ENCODE measurements around the gene OR2S2. TPM values are rescaled to one million over a fixed set of nuclear protein-coding genes. Genes with fewer than 3 reads are reported as not detected.

OR2S2 gene
- total RNA-seq, 2 experiments from 2014 or later = not detected

Other genes with a start within 250 kb of the OR2S2 start
- gene TLN1, start 226.0 kb downstream of the OR2S2 start, total RNA-seq = 100 to 1,000 TPM; 448 to 450 TPM
- gene CREB3, start 225.5 kb downstream of the OR2S2 start, total RNA-seq = 10 to 100 TPM; 21.6 to 21.7 TPM
- gene GBA2, start 208.9 kb downstream of the OR2S2 start, total RNA-seq = 10 to 100 TPM; 52.6 to 56.4 TPM
- 10 to 100 TPM; 22.1 to 22.9 TPM for gene RGP1, start 208.9 kb downstream of the OR2S2 start, total RNA-seq
- gene MSMP, start 203.9 kb downstream of the OR2S2 start, total RNA-seq = under 1 TPM; 0.61 to 0.89 TPM
- gene NPR2, start 166.6 kb downstream of the OR2S2 start, total RNA-seq = 10 to 100 TPM; 10.8 to 11.1 TPM
- 1 to 10 TPM; 1.3 to 1.5 TPM for gene SPAG8, start 145.9 kb downstream of the OR2S2 start, total RNA-seq
- gene HINT2, start 143.1 kb downstream of the OR2S2 start, total RNA-seq = 10 to 100 TPM; 74.7 to 76.8 TPM
- gene FAM221B, start 129.4 kb downstream of the OR2S2 start, total RNA-seq = not detected
- 1 to 10 TPM; 1.6 to 2.3 TPM for gene TMEM8B, start 128.9 kb downstream of the OR2S2 start, total RNA-seq
- gene OR13J1, start 87.8 kb downstream of the OR2S2 start, total RNA-seq = not detected
- not detected for gene HRCT1, start 52.0 kb downstream of the OR2S2 start, total RNA-seq
- gene SPAAR, start 48.7 kb downstream of the OR2S2 start, total RNA-seq = not detected
- gene RECK, start 78.8 kb upstream of the OR2S2 start, total RNA-seq = 1 to 10 TPM; 5.7 to 7.3 TPM
- 10 to 100 TPM; 67.8 to 73.0 TPM for gene GLIPR2, start 178.6 kb upstream of the OR2S2 start, total RNA-seq
- gene CCIN, start 211.2 kb upstream of the OR2S2 start, total RNA-seq = under 1 TPM; 0.13 to 0.32 TPM
- gene CLTA, start 232.8 kb upstream of the OR2S2 start, total RNA-seq = 100 to 1,000 TPM; 167 to 170 TPM